Fibroblast of lung (primary cell): Measurements from ENCODE around the gene TFAP2E. TPM values are rescaled to one million over a fixed set of nuclear protein-coding genes. Genes with fewer than 3 reads are reported as not detected.
"Not testable (repeated sequence)": the region's sequence is repeated elsewhere in the genome, so short reads cannot be mapped to it uniquely, and the experiment has no call there.

Experiments
- DNase-seq, 2 donors: peaks; one replicate each; pipeline versions ENCODE4 v3.0.0 to v3.0.0-alpha.2; 2010; ENCODE audit warnings: low read depth in 2 of 2
- H2AFZ ChIP-seq: 2 replicates; pipeline ENCODE4 v1.5.1; 2012; ENCODE audit warnings: low read length, control low read depth, inconsistent platforms
- H3K27ac ChIP-seq: 2 replicates; pipeline ENCODE4 v1.5.1; 2011; ENCODE audit warnings: low read length, control low read depth; ENCODE audit not compliant: insufficient read depth
- H3K27me3 ChIP-seq: 2 replicates; pipeline ENCODE4 v1.5.1; 2011; ENCODE audit warnings: mild to moderate bottlenecking, low read length; ENCODE audit not compliant: control insufficient read depth, insufficient read depth
- H3K36me3 ChIP-seq: 2 replicates; pipeline ENCODE4 v1.5.1; 2011; ENCODE audit warnings: low read length; ENCODE audit not compliant: control insufficient read depth, insufficient read depth
- H3K4me1 ChIP-seq: 2 replicates; pipeline ENCODE4 v1.5.1; 2011; ENCODE audit warnings: low read length; ENCODE audit not compliant: control insufficient read depth, insufficient read depth; ENCODE audit errors: extremely low read depth
- H3K4me2 ChIP-seq: 2 replicates; pipeline ENCODE4 v1.5.1; 2011; ENCODE audit warnings: low read length, control low read depth; ENCODE audit not compliant: insufficient read depth; ENCODE audit errors: extremely low read depth
- H3K4me3 ChIP-seq, 4 experiments: fragments of 200-600 bp in 1 of 4; sonication (generic) in 1 of 4; replicated peaks in 1 of 4; 2 replicates each; pipeline ENCODE4 v1.5.1; 2011 to 2016; ENCODE audit warnings: low read length in 4 of 4, low read depth in 3 of 4, mild to moderate bottlenecking in 3 of 4, control low read depth in 2 of 4, inconsistent platforms in 1 of 4, mixed read lengths in 1 of 4; ENCODE audit not compliant: insufficient read depth in 1 of 4; ENCODE audit errors: control extremely low read depth in 1 of 4
- H3K79me2 ChIP-seq: 2 replicates; pipeline ENCODE4 v1.5.1; 2012; ENCODE audit warnings: mild to moderate bottlenecking, low read length, inconsistent platforms; ENCODE audit not compliant: control insufficient read depth, insufficient read depth
- H3K9ac ChIP-seq: 2 replicates; pipeline ENCODE4 v1.5.1; 2011; ENCODE audit warnings: mild to moderate bottlenecking, low read length, control low read depth; ENCODE audit not compliant: insufficient read depth
- H3K9me3 ChIP-seq: 2 replicates; pipeline ENCODE4 v1.5.1; 2012; ENCODE audit warnings: low read depth, low read length; ENCODE audit not compliant: control insufficient read depth, insufficient read depth
- H4K20me1 ChIP-seq: 2 replicates; pipeline ENCODE4 v1.5.1; 2011; ENCODE audit warnings: low read length; ENCODE audit not compliant: control insufficient read depth, insufficient read depth; ENCODE audit errors: extremely low read depth
- EZH2 ChIP-seq: IDR thresholded peaks from 2 replicates; pipeline ENCODE4 v1.5.1; 2012; ENCODE audit warnings: low read length, control low read depth, mild to moderate bottlenecking; ENCODE audit errors: missing control alignments
- polyA plus RNA-seq, 2 donors: library from polyadenylated mRNA; depleted of rRNA in 1 of 2; stranded (reverse) in 1 of 2; unstranded in 1 of 2; fragments of >200 nt; gene quantifications; 2 replicates each; pipeline ENCODE4 v1.2.1, GENCODE V29; 2011 to 2012; ENCODE audit warnings: missing spikeins in 1 of 2
- total RNA-seq: library from RNA; depleted of rRNA; stranded (reverse); fragments of >200 nt; gene quantifications from 2 replicates; pipeline ENCODE4 v1.2.1, GENCODE V29; 2014
- TF ChIP-seq, protein P1 (sequence below), 2 donors: IDR thresholded peaks in 1 of 2; conservative IDR thresholded peaks in 1 of 2; 1 replicate in 1 of 2; 2 replicates in 1 of 2; pipeline ENCODE4 v1.5.1; 2011 to 2012; ENCODE audit warnings: low read length in 2 of 2, control low read depth in 1 of 2, inconsistent platforms in 1 of 2, low read depth in 1 of 2, mild to moderate bottlenecking in 1 of 2

TFAP2E gene
- total and polyA plus RNA-seq, 2 donors (not counting 1 experiment from before 2014, with no cell fraction given) = 0.17 to 0.83 TPM

DNA sequence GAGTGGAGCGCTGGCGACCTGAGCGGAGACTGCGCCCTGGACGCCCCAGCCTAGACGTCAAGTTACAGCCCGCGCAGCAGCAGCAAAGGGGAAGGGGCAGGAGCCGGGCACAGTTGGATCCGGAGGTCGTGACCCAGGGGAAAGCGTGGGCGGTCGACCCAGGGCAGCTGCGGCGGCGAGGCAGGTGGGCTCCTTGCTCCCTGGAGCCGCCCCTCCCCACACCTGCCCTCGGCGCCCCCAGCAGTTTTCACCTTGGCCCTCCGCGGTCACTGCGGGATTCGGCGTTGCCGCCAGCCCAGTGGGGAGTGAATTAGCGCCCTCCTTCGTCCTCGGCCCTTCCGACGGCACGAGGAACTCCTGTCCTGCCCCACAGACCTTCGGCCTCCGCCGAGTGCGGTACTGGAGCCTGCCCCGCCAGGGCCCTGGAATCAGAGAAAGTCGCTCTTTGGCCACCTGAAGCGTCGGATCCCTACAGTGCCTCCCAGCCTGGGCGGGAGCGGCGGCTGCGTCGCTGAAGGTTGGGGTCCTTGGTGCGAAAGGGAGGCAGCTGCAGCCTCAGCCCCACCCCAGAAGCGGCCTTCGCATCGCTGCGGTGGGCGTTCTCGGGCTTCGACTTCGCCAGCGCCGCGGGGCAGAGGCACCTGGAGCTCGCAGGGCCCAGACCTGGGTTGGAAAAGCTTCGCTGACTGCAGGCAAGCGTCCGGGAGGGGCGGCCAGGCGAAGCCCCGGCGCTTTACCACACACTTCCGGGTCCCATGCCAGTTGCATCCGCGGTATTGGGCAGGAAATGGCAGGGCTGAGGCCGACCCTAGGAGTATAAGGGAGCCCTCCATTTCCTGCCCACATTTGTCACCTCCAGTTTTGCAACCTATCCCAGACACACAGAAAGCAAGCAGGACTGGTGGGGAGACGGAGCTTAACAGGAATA is 4.2 kb downstream of the TFAP2E start:
- peak overlapping the region in 3 of 4 experiments; percentile 12 to 22 (median 13) for H3K4me3 ChIP-seq
- no peak overlapping the region for H3K9ac ChIP-seq
- no peaks in the 10 kb centered on the region for H3K4me1 ChIP-seq
- H3K79me2 ChIP-seq = no peaks in the 10 kb centered on the region
- H4K20me1 ChIP-seq = no peaks in the 10 kb centered on the region
- no peak overlapping the region for H3K27ac ChIP-seq
- H3K4me2 ChIP-seq = peak overlapping the region; percentile 65
- no peak for DNase-seq
- no peaks in the 10 kb centered on the region for H3K36me3 ChIP-seq
- peaks cover 12% of the 10 kb centered on the region for H3K27me3 ChIP-seq
- no peak for TF ChIP-seq EZH2
- TF ChIP-seq, protein P1, sequence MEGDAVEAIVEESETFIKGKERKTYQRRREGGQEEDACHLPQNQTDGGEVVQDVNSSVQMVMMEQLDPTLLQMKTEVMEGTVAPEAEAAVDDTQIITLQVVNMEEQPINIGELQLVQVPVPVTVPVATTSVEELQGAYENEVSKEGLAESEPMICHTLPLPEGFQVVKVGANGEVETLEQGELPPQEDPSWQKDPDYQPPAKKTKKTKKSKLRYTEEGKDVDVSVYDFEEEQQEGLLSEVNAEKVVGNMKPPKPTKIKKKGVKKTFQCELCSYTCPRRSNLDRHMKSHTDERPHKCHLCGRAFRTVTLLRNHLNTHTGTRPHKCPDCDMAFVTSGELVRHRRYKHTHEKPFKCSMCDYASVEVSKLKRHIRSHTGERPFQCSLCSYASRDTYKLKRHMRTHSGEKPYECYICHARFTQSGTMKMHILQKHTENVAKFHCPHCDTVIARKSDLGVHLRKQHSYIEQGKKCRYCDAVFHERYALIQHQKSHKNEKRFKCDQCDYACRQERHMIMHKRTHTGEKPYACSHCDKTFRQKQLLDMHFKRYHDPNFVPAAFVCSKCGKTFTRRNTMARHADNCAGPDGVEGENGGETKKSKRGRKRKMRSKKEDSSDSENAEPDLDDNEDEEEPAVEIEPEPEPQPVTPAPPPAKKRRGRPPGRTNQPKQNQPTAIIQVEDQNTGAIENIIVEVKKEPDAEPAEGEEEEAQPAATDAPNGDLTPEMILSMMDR (conservative IDR thresholded peaks at IDR 0.05 in 1 of 2, IDR thresholded peaks at IDR 0.05 in 1 of 2; ENCODE audit: low read depth in 1 of 2, low read length in 2 of 2) = no peak
- no peaks in the 10 kb centered on the region for H3K9me3 ChIP-seq
- peak overlapping the region; percentile 73 for H2AFZ ChIP-seq

DNA sequence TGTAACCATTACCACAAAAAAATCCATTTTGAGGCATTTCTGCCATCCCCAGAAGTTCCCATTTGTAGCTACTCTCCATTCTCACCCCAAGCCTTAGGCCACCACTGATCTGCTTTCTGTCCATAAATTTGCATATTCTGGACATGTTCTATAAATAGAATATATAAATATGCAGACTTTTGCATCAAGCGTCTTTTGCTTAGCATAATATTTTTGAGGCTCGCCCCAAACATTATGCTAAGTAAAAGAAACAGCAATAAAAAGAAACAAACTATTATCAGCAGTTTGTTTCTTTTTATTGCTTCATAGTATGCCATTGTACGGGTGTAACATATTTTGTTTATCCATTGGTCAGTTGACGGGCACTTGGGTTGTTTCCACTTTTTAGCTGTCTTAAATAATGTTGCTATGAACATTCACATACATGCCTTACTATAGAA is 7.9 kb downstream of the TFAP2E start:
- Histone ChIP-seq H4K20me1 (no peaks in the 10 kb centered on the region), H3K27ac (no peak overlapping the region), H3K4me1 (no peaks in the 10 kb centered on the region), H2AFZ (no peak overlapping the region), H3K4me3 (no peak overlapping the region), H3K9ac (no peak overlapping the region), H3K36me3 (no peaks in the 10 kb centered on the region), H3K4me2 (no peak overlapping the region), H3K27me3 (peaks cover 7% of the 10 kb centered on the region), H3K79me2 (no peaks in the 10 kb centered on the region), H3K9me3 (no peaks in the 10 kb centered on the region)
- DNase-seq = no peak
- TF ChIP-seq, protein P1 (conservative IDR thresholded peaks at IDR 0.05 in 1 of 2, IDR thresholded peaks at IDR 0.05 in 1 of 2; ENCODE audit: low read depth in 1 of 2, low read length in 2 of 2) = no peak
- no peak for TF ChIP-seq EZH2

DNA sequence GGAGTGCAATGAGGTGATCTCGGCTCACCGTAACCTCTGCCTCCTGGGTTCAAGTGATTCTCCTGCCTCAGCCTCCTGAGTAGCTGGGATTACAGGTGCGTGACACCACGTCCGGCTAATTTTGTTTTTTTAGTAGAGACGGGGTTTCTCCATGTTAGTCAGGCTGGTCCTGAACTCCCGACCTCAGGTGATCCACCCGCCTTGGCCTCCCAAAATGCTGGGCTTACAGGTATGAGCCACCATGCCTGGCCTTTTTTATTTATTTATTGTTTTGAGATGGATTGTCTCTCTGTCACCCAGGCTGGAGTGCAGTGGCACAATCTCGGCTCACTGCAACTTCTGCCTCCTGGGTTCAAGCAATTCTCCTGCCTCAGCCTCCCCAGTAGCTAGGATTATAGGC is 8.5 kb downstream of the TFAP2E start:
- H3K36me3 ChIP-seq, DNase-seq, H3K4me2 ChIP-seq, H3K4me1 ChIP-seq, H3K4me3 ChIP-seq, H3K27me3 ChIP-seq, H3K79me2 ChIP-seq, H3K27ac ChIP-seq, H4K20me1 ChIP-seq, H2AFZ ChIP-seq, H3K9me3 ChIP-seq, H3K9ac ChIP-seq: not testable (repeated sequence)
